ENCODE data around the gene SCAI. TPM values are rescaled to one million over a fixed set of nuclear protein-coding genes. Genes with fewer than 3 reads are reported as not detected.
"Not testable (repeated sequence)": the region's sequence is repeated elsewhere in the genome, so short reads cannot be mapped to it uniquely, and the experiment has no call there.

Gene SCAI
- total RNA-seq, 6 experiments from 2014 or later, result 1.8 to 5.5 (median 2.6) TPM

DNA sequence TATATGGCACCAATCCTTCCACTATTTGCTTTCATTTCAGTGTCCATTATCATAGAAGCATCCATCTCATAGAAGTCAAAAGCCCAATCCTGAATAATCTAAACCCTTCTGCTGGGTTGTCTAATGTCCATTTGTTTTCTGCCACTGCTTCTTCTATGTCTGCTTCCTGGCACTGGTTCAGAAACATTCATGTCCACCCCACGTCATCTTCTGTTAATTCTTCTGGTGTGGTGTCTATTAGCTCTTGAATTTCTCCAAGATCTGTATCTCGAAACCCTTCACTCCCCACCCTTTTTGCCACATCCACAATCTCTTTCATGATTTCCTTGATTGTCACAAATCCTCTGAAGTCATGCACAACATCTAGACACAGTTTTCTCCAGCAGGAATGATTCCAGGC is 179.3 kb downstream of the SCAI start:
- TF ChIP-seq, protein P1, sequence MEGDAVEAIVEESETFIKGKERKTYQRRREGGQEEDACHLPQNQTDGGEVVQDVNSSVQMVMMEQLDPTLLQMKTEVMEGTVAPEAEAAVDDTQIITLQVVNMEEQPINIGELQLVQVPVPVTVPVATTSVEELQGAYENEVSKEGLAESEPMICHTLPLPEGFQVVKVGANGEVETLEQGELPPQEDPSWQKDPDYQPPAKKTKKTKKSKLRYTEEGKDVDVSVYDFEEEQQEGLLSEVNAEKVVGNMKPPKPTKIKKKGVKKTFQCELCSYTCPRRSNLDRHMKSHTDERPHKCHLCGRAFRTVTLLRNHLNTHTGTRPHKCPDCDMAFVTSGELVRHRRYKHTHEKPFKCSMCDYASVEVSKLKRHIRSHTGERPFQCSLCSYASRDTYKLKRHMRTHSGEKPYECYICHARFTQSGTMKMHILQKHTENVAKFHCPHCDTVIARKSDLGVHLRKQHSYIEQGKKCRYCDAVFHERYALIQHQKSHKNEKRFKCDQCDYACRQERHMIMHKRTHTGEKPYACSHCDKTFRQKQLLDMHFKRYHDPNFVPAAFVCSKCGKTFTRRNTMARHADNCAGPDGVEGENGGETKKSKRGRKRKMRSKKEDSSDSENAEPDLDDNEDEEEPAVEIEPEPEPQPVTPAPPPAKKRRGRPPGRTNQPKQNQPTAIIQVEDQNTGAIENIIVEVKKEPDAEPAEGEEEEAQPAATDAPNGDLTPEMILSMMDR (IDR thresholded peaks at IDR 0.05), result no peak
- TF ChIP-seq POLR2A (IDR thresholded peaks at IDR 0.05), result no peak
- intact Hi-C loops (cut with DNase I), result no loop called here
- Histone ChIP-seq H3K4me1 (no peaks in the 10 kb centered on the region), H3K9me3 (no peaks in the 10 kb centered on the region), H3K4me3 (no peak overlapping the region), H3K36me3 (no peaks in the 10 kb centered on the region), H3K27ac (no peak overlapping the region), H3K27me3 (no peaks in the 10 kb centered on the region)
- DNase-seq (no peak), ATAC-seq (no peak)
- 72% methylated on average over 2 of the region's 2 CpGs for WGBS (ENCODE audit: insufficient coverage, low coverage, low lambda C conversion rate, missing lambda C conversion rate)

DNA sequence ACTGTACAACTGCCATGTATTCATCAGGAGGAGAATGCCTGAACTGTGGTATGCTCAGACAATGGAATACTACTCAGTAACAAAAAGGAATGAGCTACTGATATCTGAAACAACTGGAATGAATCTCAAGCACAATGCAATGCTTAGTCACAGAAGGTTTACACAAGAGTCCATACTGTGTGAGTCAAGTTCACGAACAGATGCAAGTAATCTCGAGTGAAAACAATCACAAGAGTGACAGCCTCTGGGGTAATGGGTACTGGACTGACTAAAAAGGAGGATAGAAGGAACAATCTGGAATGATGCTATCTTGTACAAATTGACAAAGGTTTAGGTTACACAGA is 182.9 kb downstream of the SCAI start:
- DNase-seq (no peak), ATAC-seq (no peak)
- H3K4me1 ChIP-seq, result no peaks in the 10 kb centered on the region
- intact Hi-C loops (cut with DNase I), result no loop called here
- H3K4me3 ChIP-seq, result no peak overlapping the region
- H3K27ac ChIP-seq, result no peak overlapping the region
- H3K27me3 ChIP-seq, result no peaks in the 10 kb centered on the region
- WGBS (ENCODE audit: insufficient coverage, low coverage, low lambda C conversion rate, missing lambda C conversion rate), result 93% methylated on average over 2 of the region's 2 CpGs
- no peaks in the 10 kb centered on the region for H3K36me3 ChIP-seq
- no peaks in the 10 kb centered on the region for H3K9me3 ChIP-seq
- TF ChIP-seq POLR2A (IDR thresholded peaks at IDR 0.05), result no peak
- TF ChIP-seq, protein P1 (IDR thresholded peaks at IDR 0.05), result no peak

DNA sequence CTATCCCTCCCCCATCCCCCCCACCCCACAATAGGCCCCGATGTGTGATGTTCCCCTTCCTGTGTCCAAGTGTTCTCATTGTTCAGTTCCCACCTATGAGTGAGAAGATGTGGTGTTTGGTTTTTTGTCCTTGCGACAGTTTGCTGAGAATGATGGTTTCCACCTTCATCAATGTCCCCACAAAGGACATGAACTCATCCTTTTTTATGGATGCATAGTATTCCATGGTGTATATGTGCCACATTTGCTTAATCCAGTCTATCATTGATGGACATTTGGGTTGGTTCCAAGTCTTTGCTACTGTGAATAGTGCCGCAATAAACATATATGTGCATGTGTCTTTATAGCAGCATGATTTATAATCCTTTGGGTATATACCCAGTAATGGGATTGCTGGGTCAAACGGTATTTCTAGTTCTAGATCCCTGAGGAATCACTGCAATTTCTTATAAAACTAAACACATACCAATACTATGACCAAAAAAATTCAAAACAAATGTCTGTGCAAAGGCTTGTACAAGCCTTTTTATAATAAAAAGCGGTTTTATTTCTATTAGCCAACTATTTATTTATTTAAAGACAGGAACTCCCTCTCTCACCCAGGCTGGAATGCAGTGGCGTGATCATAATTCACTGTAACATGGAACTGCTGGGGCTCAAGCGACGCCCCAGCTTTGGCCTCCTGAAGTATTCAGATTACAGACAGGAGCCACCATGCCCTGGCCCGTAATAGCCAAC is 183.5 kb downstream of the SCAI start:
- H3K9me3 ChIP-seq; ATAC-seq; H3K36me3 ChIP-seq; intact Hi-C loops (cut with DNase I); H3K4me3 ChIP-seq; DNase-seq; H3K27ac ChIP-seq; H3K27me3 ChIP-seq; H3K4me1 ChIP-seq: not testable (repeated sequence)
- WGBS (ENCODE audit: insufficient coverage, low coverage, low lambda C conversion rate, missing lambda C conversion rate), result 98% methylated on average over 8 of the region's 9 CpGs

GRCh38 chr9:124954255-124954654 is 189.1 kb downstream of the SCAI start:
- Histone ChIP-seq H3K4me3 (no peak overlapping the region), H3K4me1 (peaks cover 0 to 11% (median 2%) of the 10 kb centered on the region in 4 donors), H3K27me3 (no peaks in the 10 kb centered on the region), H3K27ac (no peak overlapping the region), H3K36me3 (no peaks in the 10 kb centered on the region), H3K9me3 (no peaks in the 10 kb centered on the region)
- DNase-seq (no peak), ATAC-seq (peak in 1 of 4 donors; percentile 18)
- intact Hi-C loops (cut with DNase I), result no loop called here
- TF ChIP-seq, protein P1 (IDR thresholded peaks at IDR 0.05), result no peak
- no peak for TF ChIP-seq POLR2A (IDR thresholded peaks at IDR 0.05)
- WGBS (ENCODE audit: insufficient coverage, low coverage, low lambda C conversion rate, missing lambda C conversion rate), result 75% methylated on average over 1 of the region's 1 CpG

GRCh38 chr9:124950050-124950718 is 193.1 kb downstream of the SCAI start:
- peak overlapping the region in 2 of 3 donors; percentile 51 to 84 for H3K27ac ChIP-seq
- 34% methylated on average over 3 of the region's 3 CpGs for WGBS (ENCODE audit: insufficient coverage, low coverage, low lambda C conversion rate, missing lambda C conversion rate)
- TF ChIP-seq, protein P1 (IDR thresholded peaks at IDR 0.05), result no peak
- no peak for TF ChIP-seq POLR2A (IDR thresholded peaks at IDR 0.05)
- H3K4me1 ChIP-seq, result peaks cover 0 to 41% (median 10%) of the 10 kb centered on the region in 4 donors
- DNase-seq (no peak), ATAC-seq (peak; percentile 76 to 88 (median 81))
- intact Hi-C loops (cut with DNase I), result no loop called here
- H3K27me3 ChIP-seq, result no peaks in the 10 kb centered on the region
- no peaks in the 10 kb centered on the region for H3K36me3 ChIP-seq
- peak overlapping the region in 1 of 3 donors; percentile 7 for H3K4me3 ChIP-seq
- no peaks in the 10 kb centered on the region for H3K9me3 ChIP-seq

Measured in right lobe of liver (tissue), 6 donors.